NCI-H524 treated with DMSO at 0.1 percent for 48 hours (cell line): ENCODE measurements around the gene KIF3C.
"Not testable (repeated sequence)": the region's sequence is repeated elsewhere in the genome, so short reads cannot be mapped to it uniquely, and the experiment has no call there.

ENCODE experiments used
- DNase-seq: peaks from one replicate; lab custom pipeline; 2025; lab: John Stamatoyannopoulos, UW

KIF3C gene

GRCh38 chr2:25915944-25916772, 66.1 kb downstream of the KIF3C start:
- DNase-seq = not testable (repeated sequence)

GRCh38 chr2:25915411-25915810, 66.9 kb downstream of the KIF3C start:
- not testable (repeated sequence) for DNase-seq

GRCh38 chr2:25913696-25913973, 68.7 kb downstream of the KIF3C start:
- not testable (repeated sequence) for DNase-seq

- DNase-seq = no peak
Measured at GRCh38 chr2:25912851-25913695, 69.2 kb downstream of the KIF3C start.

- DNase-seq = not testable (repeated sequence)
Measured at GRCh38 chr2:25909574-25909973, 72.7 kb downstream of the KIF3C start.

GRCh38 chr2:25905126-25905525, 77.2 kb downstream of the KIF3C start:
- DNase-seq = no peak

GRCh38 chr2:25903216-25903776, 79.0 kb downstream of the KIF3C start:
- DNase-seq = no peak

GRCh38 chr2:25899404-25899970, 82.8 kb downstream of the KIF3C start:
- DNase-seq = no peak

- DNase-seq = no peak
Measured at GRCh38 chr2:25897506-25897905, 84.8 kb downstream of the KIF3C start.

GRCh38 chr2:25896308-25896707, 86.0 kb downstream of the KIF3C start:
- DNase-seq = not testable (repeated sequence)

- no peak for DNase-seq
Measured at GRCh38 chr2:25895610-25896009, 86.7 kb downstream of the KIF3C start.

GRCh38 chr2:25895018-25895417, 87.3 kb downstream of the KIF3C start:
- DNase-seq = no peak

- peak; percentile 51 for DNase-seq
Measured at GRCh38 chr2:25894135-25894830, 88.0 kb downstream of the KIF3C start.

GRCh38 chr2:25891672-25892071, 90.6 kb downstream of the KIF3C start:
- DNase-seq = no peak

- DNase-seq = no peak
Measured at GRCh38 chr2:25887624-25888242, 94.6 kb downstream of the KIF3C start.

GRCh38 chr2:25885933-25886332, 96.4 kb downstream of the KIF3C start:
- no peak for DNase-seq

- DNase-seq = no peak
Measured at GRCh38 chr2:25881764-25882163, 100.5 kb downstream of the KIF3C start.

- DNase-seq = no peak
Measured at GRCh38 chr2:25879133-25879730, 103.1 kb downstream of the KIF3C start.

GRCh38 chr2:25878361-25879132, 103.8 kb downstream of the KIF3C start, which contains the start of gene ASXL2:
Gene ASXL2 (minus strand): TSS chr2:25878487. CDS start chr2:25878222, 265 bp downstream.
- peak; percentile 84 for DNase-seq
